Measurements from ENCODE around the gene UCN. TPM values are rescaled to one million over a fixed set of nuclear protein-coding genes. Genes with fewer than 3 reads are reported as not detected.

The UCN gene
- total and polyA plus RNA-seq, 2 donors (not counting 3 experiments of a cell fraction or from before 2014, with no cell fraction given) = 0.75 to 1.2 TPM

DNA sequence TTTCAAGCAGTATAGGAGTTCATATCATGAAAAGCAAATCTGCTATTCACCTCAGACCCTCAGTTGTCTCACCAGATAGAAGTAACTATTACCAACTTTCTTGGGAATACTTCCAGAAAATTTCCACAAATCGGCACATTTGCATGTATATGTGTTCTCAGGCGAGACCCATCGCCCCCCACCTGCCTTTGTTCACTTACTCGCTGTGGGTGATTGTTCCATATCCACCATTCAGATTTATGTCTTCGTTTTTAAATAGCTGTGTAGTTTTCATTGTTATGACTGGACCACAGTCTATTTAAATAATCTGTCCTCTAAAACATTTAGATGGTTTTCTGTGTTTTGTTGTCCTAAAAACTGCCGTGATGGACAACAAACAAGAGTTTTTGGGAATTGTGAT is 22.8 kb downstream of the UCN start:
- no peaks in the 10 kb centered on the region for H4K20me1 ChIP-seq (replicated peaks; ENCODE audit: control insufficient read depth, extremely low read depth, insufficient read depth, low read length)
- peaks cover 25% of the 10 kb centered on the region for H3K4me1 ChIP-seq (ENCODE audit: control insufficient read depth, extremely low read depth, insufficient read depth, low read length)
- H3K9me3 ChIP-seq (replicated peaks; ENCODE audit: control insufficient read depth, insufficient read depth, low read length) = no peaks in the 10 kb centered on the region
- TF ChIP-seq POLR2AphosphoS5 (IDR thresholded peaks at IDR 0.05; ENCODE audit: insufficient read depth, low read depth, low read length) = no peak
- no peak for TF ChIP-seq JUN (IDR thresholded peaks at IDR 0.05; ENCODE audit: borderline replicate concordance, insufficient read depth, insufficient read length, low read depth)
- no peak for TF ChIP-seq EZH2 (IDR thresholded peaks at IDR 0.05; ENCODE audit: borderline replicate concordance, low read depth, low read length, severe bottlenecking)
- no peak overlapping the region for H2AFZ ChIP-seq (ENCODE audit: low read depth, low read length)
- no peaks in the 10 kb centered on the region for H3K9me1 ChIP-seq (replicated peaks; ENCODE audit: control insufficient read depth, extremely low read depth, insufficient read depth, low read length)
- H3K79me2 ChIP-seq (ENCODE audit: control insufficient read depth, insufficient read depth, low read length) = no peaks in the 10 kb centered on the region
- DNase-seq (ENCODE audit: low read depth, low spot score) (no peak), FAIRE-seq (no peak)
- H3K4me3 ChIP-seq (replicated peaks in 1 of 3; ENCODE audit: insufficient read depth in 1 of 3, low read depth in 1 of 3, low read length in 3 of 3) = no peak overlapping the region
- dilution Hi-C loops (cut with MboI; ENCODE audit: extremely low pct_ligation_motif_present, low sequenced_read_pairs) = no loop called here
- BruUV-seq (replicated peaks) = no TSS peak
- intact Hi-C loops (cut with micrococcal nuclease) = loop anchor here (5.0 to 10.0 kb wide), 2 partner anchors 73 to 321 kb away; partner anchors contain the start of genes ATRAID and SLC5A6
- H3K27me3 ChIP-seq (ENCODE audit: control insufficient read depth in 2 of 2, insufficient read depth in 2 of 2, low read length in 2 of 2) = no peaks in the 10 kb centered on the region
- H3K27ac ChIP-seq (ENCODE audit: insufficient read depth, low read depth, low read length) = no peak overlapping the region
- POLR2A ChIA-PET = no interaction called here
- no peak overlapping the region for H3K9ac ChIP-seq (replicated peaks; ENCODE audit: extremely low read depth, insufficient read depth, low read length)
- CTCF ChIA-PET = interaction anchor here (1.5 kb wide), 1 partner anchor 18 kb away, joined by 7 read pairs; no protein-coding TSS in a partner anchor
- H3K4me2 ChIP-seq (ENCODE audit: insufficient read depth, low read length) = no peak overlapping the region
- no peaks in the 10 kb centered on the region for H3K36me3 ChIP-seq (ENCODE audit: control insufficient read depth in 2 of 2, extremely low read depth in 1 of 2, insufficient read depth in 2 of 2, low read length in 2 of 2)

DNA sequence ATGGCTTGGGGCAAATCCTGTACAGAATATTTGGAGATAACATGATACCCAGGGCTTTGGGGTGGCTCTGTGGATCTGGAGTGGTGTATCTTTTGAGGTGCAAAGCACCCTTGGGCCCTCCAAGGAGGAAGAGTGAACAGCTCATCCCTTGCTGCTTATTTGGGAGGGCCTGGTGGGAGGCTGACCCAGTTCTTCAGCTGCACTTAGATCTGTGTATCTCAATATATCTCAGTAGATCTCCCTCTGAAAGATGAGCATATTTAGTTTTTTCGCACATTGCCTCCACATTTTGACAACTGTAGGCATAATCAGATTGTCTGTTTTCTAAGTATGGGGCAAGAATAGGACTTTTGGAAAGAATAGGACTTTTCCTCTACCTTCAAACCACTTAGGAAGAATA is 23.2 kb downstream of the UCN start:
- H3K9ac ChIP-seq (replicated peaks; ENCODE audit: extremely low read depth, insufficient read depth, low read length) = no peak overlapping the region
- H3K9me3 ChIP-seq (replicated peaks; ENCODE audit: control insufficient read depth, insufficient read depth, low read length) = no peaks in the 10 kb centered on the region
- CTCF ChIA-PET = interaction anchor here (1.5 to 9.1 kb wide), 3 partner anchors 6 to 20 kb away, joined by 7 to 143 read pairs (median 107); partner anchors contain the start of gene SLC30A3
- H3K4me2 ChIP-seq (ENCODE audit: insufficient read depth, low read length) = no peak overlapping the region
- FAIRE-seq (no peak), DNase-seq (ENCODE audit: low read depth, low spot score) (no peak)
- no peak overlapping the region for H2AFZ ChIP-seq (ENCODE audit: low read depth, low read length)
- H3K9me1 ChIP-seq (replicated peaks; ENCODE audit: control insufficient read depth, extremely low read depth, insufficient read depth, low read length) = no peaks in the 10 kb centered on the region
- POLR2A ChIA-PET = no interaction called here
- peaks cover 28% of the 10 kb centered on the region for H3K4me1 ChIP-seq (ENCODE audit: control insufficient read depth, extremely low read depth, insufficient read depth, low read length)
- no peaks in the 10 kb centered on the region for H3K36me3 ChIP-seq (ENCODE audit: control insufficient read depth in 2 of 2, extremely low read depth in 1 of 2, insufficient read depth in 2 of 2, low read length in 2 of 2)
- no peak for TF ChIP-seq JUN (IDR thresholded peaks at IDR 0.05; ENCODE audit: borderline replicate concordance, insufficient read depth, insufficient read length, low read depth)
- TF ChIP-seq EZH2 (IDR thresholded peaks at IDR 0.05; ENCODE audit: borderline replicate concordance, low read depth, low read length, severe bottlenecking) = no peak
- TF ChIP-seq, protein P1, sequence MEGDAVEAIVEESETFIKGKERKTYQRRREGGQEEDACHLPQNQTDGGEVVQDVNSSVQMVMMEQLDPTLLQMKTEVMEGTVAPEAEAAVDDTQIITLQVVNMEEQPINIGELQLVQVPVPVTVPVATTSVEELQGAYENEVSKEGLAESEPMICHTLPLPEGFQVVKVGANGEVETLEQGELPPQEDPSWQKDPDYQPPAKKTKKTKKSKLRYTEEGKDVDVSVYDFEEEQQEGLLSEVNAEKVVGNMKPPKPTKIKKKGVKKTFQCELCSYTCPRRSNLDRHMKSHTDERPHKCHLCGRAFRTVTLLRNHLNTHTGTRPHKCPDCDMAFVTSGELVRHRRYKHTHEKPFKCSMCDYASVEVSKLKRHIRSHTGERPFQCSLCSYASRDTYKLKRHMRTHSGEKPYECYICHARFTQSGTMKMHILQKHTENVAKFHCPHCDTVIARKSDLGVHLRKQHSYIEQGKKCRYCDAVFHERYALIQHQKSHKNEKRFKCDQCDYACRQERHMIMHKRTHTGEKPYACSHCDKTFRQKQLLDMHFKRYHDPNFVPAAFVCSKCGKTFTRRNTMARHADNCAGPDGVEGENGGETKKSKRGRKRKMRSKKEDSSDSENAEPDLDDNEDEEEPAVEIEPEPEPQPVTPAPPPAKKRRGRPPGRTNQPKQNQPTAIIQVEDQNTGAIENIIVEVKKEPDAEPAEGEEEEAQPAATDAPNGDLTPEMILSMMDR (IDR thresholded peaks at IDR 0.05; ENCODE audit: extremely low read depth in 1 of 2, insufficient read depth in 1 of 2, low read depth in 1 of 2, low read length in 2 of 2) = no peak
- no peak for TF ChIP-seq POLR2AphosphoS5 (IDR thresholded peaks at IDR 0.05; ENCODE audit: insufficient read depth, low read depth, low read length)
- TF ChIP-seq MYC (IDR thresholded peaks at IDR 0.05; ENCODE audit: low read depth, low read length) = no peak
- TF ChIP-seq POLR2A (IDR thresholded peaks at IDR 0.05; ENCODE audit: low read depth, low read length) = no peak
- no peak for TF ChIP-seq GATA2 (IDR thresholded peaks at IDR 0.05; ENCODE audit: insufficient read depth, insufficient read length, low read depth, low read length)
- TF ChIP-seq, protein P2, sequence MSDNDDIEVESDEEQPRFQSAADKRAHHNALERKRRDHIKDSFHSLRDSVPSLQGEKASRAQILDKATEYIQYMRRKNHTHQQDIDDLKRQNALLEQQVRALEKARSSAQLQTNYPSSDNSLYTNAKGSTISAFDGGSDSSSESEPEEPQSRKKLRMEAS (IDR thresholded peaks at IDR 0.05; ENCODE audit: insufficient read depth, insufficient read length) = no peak
- no peak for TF ChIP-seq FOS (IDR thresholded peaks at IDR 0.05; ENCODE audit: borderline replicate concordance, insufficient read depth, low read length)
- dilution Hi-C loops (cut with MboI; ENCODE audit: extremely low pct_ligation_motif_present, low sequenced_read_pairs) = no loop called here
- intact Hi-C loops (cut with micrococcal nuclease) = loop anchor here (5.0 to 10.0 kb wide), 2 partner anchors 73 to 320 kb away; partner anchors contain the start of genes ATRAID and SLC5A6
- no peak overlapping the region for H3K27ac ChIP-seq (ENCODE audit: insufficient read depth, low read depth, low read length)
- H3K4me3 ChIP-seq (replicated peaks in 1 of 3; ENCODE audit: insufficient read depth in 1 of 3, low read depth in 1 of 3, low read length in 3 of 3) = no peak overlapping the region
- H3K27me3 ChIP-seq (ENCODE audit: control insufficient read depth in 2 of 2, insufficient read depth in 2 of 2, low read length in 2 of 2) = no peaks in the 10 kb centered on the region
- no TSS peak for BruUV-seq (replicated peaks)
- no peaks in the 10 kb centered on the region for H3K79me2 ChIP-seq (ENCODE audit: control insufficient read depth, insufficient read depth, low read length)
- no peaks in the 10 kb centered on the region for H4K20me1 ChIP-seq (replicated peaks; ENCODE audit: control insufficient read depth, extremely low read depth, insufficient read depth, low read length)

Measured in endothelial cell of umbilical vein (primary cell).